ENCODE measurements around the gene CLVS2. TPM values are rescaled to one million over a fixed set of nuclear protein-coding genes. Genes with fewer than 3 reads are reported as not detected.

Gene CLVS2
- total RNA-seq, 1 donor from 2014 or later: 0.34 TPM

DNA sequence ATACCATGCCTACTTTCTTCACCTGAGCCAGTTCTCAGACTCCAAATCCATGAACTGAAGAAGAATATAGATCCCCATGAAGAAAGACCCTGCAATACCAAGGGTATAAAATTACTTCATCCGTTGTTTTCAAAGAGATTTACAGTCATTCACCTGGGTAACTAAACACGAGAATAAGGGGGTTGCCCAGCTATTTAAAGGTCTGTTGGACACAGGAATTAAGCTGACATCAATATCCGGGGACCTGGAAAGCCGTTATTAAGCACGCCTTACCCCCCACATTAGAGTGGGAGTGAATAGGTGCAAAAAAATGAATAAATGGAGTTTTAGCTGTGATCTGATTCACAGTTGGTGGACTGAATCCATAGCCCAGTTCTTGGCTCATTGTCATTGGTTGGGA is 28.9 kb downstream of the CLVS2 start:
- no peaks in the 10 kb centered on the region for H3K4me1 Mint-ChIP-seq (ENCODE audit: low read depth)
- DNase-seq (ENCODE audit: low spot score, unreplicated experiment): no peak
- no peak overlapping the region for H3K4me3 Mint-ChIP-seq (ENCODE audit: low read depth)
- H3K9me3 Mint-ChIP-seq (ENCODE audit: low read depth): no peaks in the 10 kb centered on the region
- TF ChIP-seq, protein P1, sequence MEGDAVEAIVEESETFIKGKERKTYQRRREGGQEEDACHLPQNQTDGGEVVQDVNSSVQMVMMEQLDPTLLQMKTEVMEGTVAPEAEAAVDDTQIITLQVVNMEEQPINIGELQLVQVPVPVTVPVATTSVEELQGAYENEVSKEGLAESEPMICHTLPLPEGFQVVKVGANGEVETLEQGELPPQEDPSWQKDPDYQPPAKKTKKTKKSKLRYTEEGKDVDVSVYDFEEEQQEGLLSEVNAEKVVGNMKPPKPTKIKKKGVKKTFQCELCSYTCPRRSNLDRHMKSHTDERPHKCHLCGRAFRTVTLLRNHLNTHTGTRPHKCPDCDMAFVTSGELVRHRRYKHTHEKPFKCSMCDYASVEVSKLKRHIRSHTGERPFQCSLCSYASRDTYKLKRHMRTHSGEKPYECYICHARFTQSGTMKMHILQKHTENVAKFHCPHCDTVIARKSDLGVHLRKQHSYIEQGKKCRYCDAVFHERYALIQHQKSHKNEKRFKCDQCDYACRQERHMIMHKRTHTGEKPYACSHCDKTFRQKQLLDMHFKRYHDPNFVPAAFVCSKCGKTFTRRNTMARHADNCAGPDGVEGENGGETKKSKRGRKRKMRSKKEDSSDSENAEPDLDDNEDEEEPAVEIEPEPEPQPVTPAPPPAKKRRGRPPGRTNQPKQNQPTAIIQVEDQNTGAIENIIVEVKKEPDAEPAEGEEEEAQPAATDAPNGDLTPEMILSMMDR (IDR thresholded peaks at IDR 0.05; ENCODE audit: unreplicated experiment): no peak
- no peaks in the 10 kb centered on the region for H3K27me3 Mint-ChIP-seq
- no peaks in the 10 kb centered on the region for H3K36me3 Mint-ChIP-seq (ENCODE audit: insufficient read depth)
- no peak overlapping the region for H3K27ac Mint-ChIP-seq

DNA sequence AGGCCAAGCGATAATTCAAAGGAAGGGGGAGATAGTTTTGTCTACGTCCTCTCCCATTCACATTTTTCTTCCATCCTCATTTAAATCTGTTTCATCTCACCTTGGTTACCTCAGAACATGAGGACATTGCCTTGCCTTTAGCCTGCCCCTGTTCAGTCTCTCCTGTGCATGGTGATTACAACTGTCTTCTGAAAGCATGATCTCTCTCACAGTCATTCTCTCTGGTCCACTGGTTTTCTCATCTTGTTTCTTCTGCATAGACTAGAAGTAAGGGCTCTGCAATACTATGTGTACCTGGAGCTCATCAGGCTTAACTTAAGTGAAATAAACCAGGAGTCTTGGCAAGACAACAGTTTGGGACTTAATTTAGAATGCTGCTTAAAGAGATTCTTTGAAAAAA is 31.4 kb downstream of the CLVS2 start:
- DNase-seq (ENCODE audit: low spot score, unreplicated experiment): no peak
- no peaks in the 10 kb centered on the region for H3K36me3 Mint-ChIP-seq (ENCODE audit: insufficient read depth)
- no peak overlapping the region for H3K4me3 Mint-ChIP-seq (ENCODE audit: low read depth)
- H3K9me3 Mint-ChIP-seq (ENCODE audit: low read depth): no peaks in the 10 kb centered on the region
- no peak overlapping the region for H3K27ac Mint-ChIP-seq
- no peaks in the 10 kb centered on the region for H3K4me1 Mint-ChIP-seq (ENCODE audit: low read depth)
- TF ChIP-seq, protein P1 (IDR thresholded peaks at IDR 0.05; ENCODE audit: unreplicated experiment): no peak
- no peaks in the 10 kb centered on the region for H3K27me3 Mint-ChIP-seq

DNA sequence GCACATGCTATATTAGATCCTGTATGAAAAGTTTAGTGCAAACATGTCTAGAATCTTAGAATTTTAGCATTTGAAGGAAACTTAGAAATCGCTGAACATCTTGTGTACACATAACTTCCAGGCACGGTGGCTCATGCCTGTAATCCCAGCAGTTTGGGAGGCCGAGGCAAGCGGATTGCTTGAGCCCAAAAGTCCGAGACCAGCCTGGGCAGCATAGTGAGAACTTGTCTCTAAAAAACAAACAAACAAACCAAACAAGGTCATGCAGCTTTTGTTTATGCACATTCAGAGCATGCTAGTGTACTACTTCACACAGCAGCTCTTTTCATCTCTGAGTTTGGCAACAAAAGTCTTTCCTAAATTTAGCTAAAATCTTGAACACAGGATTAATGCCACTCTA is 32.2 kb downstream of the CLVS2 start:
- Mint-ChIP-seq H3K4me3 (ENCODE audit: low read depth) (no peak overlapping the region), H3K9me3 (ENCODE audit: low read depth) (no peaks in the 10 kb centered on the region), H3K36me3 (ENCODE audit: insufficient read depth) (no peaks in the 10 kb centered on the region), H3K4me1 (ENCODE audit: low read depth) (no peaks in the 10 kb centered on the region), H3K27me3 (no peaks in the 10 kb centered on the region), H3K27ac (no peak overlapping the region)
- DNase-seq (ENCODE audit: low spot score, unreplicated experiment): no peak
- TF ChIP-seq, protein P1 (IDR thresholded peaks at IDR 0.05; ENCODE audit: unreplicated experiment): no peak

DNA sequence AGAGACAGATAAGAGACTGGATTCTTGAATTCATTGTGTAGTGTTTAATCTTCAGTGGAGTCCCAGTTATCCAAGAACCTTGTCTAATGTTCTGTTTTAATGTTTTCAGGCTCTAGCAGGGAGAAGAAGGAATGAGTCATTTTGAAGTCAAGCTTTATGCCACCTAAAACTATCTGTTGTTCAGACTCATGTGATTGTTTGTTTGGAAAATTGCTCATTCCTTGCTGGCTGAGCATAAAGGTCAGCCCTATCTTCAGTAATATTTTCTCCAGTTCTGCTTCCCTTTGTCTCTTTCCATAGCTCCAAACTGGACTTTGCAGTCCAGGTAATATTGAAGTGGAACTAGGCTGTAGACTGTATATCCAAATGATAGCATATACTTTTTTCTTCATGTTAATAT is 34.2 kb downstream of the CLVS2 start:
- Mint-ChIP-seq H3K9me3 (ENCODE audit: low read depth) (no peaks in the 10 kb centered on the region), H3K27me3 (no peaks in the 10 kb centered on the region), H3K4me1 (ENCODE audit: low read depth) (no peaks in the 10 kb centered on the region), H3K27ac (no peak overlapping the region), H3K4me3 (ENCODE audit: low read depth) (no peak overlapping the region), H3K36me3 (ENCODE audit: insufficient read depth) (no peaks in the 10 kb centered on the region)
- no peak for DNase-seq (ENCODE audit: low spot score, unreplicated experiment)
- TF ChIP-seq, protein P1 (IDR thresholded peaks at IDR 0.05; ENCODE audit: unreplicated experiment): no peak

DNA sequence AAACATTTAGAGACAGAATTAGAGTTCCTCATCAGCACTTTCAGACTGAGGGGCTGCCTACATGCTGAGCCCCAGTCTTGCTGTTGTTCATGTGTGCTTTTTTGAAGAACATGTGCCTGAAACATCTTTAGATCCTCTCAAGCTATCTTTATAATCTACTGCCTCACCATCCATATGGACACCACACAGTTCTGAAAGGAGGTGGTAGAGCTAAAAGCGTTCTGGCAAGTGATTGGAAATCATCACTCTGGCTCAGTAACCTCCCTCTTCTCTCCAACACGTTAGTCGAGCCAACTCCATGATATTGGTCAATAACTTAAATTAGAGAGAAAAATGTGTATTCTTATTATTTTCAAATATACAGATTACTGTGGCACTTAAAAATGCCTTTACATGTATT is 40.6 kb downstream of the CLVS2 start:
- DNase-seq (ENCODE audit: low spot score, unreplicated experiment): no peak

More for the DNA sequence above, 40.6 kb downstream of the CLVS2 start:
- no peaks in the 10 kb centered on the region for H3K4me1 Mint-ChIP-seq (ENCODE audit: low read depth)
- no peak overlapping the region for H3K27ac Mint-ChIP-seq
- H3K4me3 Mint-ChIP-seq (ENCODE audit: low read depth): no peak overlapping the region
- TF ChIP-seq, protein P1 (IDR thresholded peaks at IDR 0.05; ENCODE audit: unreplicated experiment): no peak
- H3K27me3 Mint-ChIP-seq: no peaks in the 10 kb centered on the region
- no peaks in the 10 kb centered on the region for H3K9me3 Mint-ChIP-seq (ENCODE audit: low read depth)
- no peaks in the 10 kb centered on the region for H3K36me3 Mint-ChIP-seq (ENCODE audit: insufficient read depth)
